Measurements from ENCODE around the gene B2M.
"Not testable (repeated sequence)": the region's sequence is repeated elsewhere in the genome, so short reads cannot be mapped to it uniquely, and the experiment has no call there.

B2M gene

DNA sequence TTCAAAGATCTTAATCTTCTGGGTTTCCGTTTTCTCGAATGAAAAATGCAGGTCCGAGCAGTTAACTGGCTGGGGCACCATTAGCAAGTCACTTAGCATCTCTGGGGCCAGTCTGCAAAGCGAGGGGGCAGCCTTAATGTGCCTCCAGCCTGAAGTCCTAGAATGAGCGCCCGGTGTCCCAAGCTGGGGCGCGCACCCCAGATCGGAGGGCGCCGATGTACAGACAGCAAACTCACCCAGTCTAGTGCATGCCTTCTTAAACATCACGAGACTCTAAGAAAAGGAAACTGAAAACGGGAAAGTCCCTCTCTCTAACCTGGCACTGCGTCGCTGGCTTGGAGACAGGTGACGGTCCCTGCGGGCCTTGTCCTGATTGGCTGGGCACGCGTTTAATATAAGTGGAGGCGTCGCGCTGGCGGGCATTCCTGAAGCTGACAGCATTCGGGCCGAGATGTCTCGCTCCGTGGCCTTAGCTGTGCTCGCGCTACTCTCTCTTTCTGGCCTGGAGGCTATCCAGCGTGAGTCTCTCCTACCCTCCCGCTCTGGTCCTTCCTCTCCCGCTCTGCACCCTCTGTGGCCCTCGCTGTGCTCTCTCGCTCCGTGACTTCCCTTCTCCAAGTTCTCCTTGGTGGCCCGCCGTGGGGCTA is at the start of gene B2M, which contains the start of gene PATL2:
Gene B2M (plus strand): TSS at position 422 of the 647 bp plus-strand sequence. CDS start 30 bp downstream, at position 452.
Gene PATL2 (minus strand): TSS at position 228 of the 647 bp plus-strand sequence. CDS start 34,833 bp downstream, outside the sequence.
- peak; percentile 93 for DNase-seq

DNA sequence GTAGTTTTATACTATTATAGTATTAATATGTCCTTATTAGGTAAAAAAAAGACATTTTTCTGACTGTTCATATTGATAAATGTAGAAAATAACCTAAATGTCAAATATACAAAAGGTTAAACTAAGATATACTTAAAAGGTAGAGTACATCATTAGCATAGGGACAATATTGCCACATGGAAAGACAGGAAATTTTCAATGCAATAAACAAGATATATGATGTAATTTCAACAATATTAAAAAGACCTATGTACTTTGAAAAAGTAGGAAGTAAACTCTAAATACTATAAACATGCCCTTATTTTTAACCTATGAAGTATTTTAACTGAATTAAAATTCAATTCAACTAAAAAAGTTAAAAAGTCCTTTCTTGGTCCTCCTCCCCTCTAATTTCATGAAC is 49.7 kb upstream of the B2M start:
- no peak for DNase-seq

GRCh38 chr15:44662478-44663409 is 48.6 kb upstream of the B2M start:
- DNase-seq = peak; percentile 61

- DNase-seq = peak; percentile 97
Measured at GRCh38 chr15:44663410-44664308, 47.7 kb upstream of the B2M start, which contains the start of gene SPG11. Gene SPG11, minus strand, starts transcription at chr15:44663662. Its CDS starts 15 bp downstream, at chr15:44663647.

DNA sequence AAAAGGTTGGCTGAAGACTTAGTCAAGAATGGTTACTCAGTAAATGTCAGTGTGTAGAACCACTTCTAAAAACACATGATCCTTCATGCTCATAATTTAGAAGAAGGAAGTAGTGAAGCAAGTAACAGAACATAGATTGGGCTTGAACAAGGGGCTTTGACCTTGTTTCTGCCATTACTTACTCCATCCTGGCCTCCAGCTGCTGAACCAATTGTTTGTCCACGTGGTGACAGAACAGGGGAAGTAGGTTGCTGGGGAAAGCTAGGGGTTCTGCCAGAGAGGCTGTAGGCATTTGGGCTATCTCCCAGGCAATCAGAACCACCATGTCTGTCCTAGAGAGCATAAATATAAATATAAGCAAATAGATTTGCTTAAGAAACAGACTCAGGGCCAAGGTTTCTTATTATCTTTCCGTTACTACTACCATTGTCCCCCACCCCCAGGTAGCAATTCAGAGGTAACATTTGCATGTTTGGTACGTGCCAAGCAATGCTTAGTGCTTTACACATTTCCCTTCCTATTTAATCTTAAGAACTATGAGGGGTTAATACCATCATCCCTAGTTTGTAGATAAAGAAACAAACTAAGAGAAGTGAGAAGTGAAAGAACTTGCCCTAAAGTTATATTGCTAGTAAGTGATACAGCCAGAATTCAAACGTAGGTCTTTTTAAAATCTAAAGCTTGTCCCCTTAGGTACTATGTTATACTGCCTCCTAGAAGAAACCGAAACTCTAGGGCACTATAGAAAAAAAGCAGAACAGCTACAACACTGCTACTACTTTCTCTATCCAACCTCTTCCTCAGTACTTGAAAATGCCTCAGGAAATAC is 44.9 kb upstream of the B2M start:
- no peak for DNase-seq

DNA sequence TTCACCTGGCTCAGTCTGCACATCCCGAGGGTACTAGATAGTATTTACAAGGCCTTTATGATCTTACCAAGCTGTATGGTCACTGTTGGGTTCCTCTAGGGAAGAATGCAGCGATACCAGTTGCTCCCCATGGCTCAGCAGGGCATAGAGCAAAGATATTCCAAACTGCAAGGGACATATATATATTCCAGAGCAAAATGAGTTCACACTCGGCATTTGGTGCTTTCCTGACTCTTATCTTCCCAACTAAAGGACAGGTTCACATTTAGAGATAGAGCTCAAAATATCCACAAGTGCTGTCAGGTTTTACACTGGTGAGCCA is 44.3 kb upstream of the B2M start:
- DNase-seq = no peak

GRCh38 chr15:44668921-44669320 is 42.4 kb upstream of the B2M start:
- DNase-seq = no peak

DNA sequence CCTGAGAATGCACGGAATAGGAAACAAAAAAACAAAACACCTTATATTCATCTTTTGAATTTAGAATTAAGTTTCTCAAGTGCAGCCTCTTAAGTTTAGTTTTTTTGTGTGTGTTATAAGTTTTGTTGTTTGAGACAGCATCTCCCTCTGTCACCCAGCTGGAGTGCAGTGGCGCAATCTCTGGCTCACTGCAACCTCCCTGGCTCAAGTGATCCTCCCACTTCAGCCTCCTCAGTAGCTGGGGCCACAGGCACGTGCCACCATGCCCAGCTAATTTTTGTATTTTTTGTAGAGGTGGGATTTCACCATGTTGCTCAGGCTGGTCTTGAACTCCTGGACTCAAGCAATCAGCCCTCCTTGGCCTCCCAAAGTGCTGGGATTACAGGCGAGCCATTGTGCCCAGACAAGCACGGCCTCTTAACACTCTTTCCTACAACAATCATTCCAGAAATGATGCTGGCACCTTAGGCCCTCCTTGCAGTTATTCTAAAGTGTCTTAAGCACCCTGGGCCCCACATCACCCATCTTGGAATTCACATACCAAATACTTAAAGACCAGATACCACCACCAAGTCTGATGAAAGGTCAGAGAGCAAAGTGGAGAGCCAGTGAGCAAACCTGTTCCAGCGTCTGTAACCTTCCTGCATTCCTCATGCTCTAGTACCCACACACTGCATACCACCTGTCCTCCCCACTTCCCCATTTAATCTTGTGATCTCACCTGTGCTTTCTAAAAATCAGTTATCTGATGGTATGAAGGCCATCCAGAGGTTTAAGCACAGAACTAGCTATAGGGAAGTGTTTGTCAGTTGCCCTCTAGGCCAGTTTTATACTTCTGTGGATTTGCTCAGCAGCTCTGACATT is 41.0 kb upstream of the B2M start:
- no peak for DNase-seq

DNA sequence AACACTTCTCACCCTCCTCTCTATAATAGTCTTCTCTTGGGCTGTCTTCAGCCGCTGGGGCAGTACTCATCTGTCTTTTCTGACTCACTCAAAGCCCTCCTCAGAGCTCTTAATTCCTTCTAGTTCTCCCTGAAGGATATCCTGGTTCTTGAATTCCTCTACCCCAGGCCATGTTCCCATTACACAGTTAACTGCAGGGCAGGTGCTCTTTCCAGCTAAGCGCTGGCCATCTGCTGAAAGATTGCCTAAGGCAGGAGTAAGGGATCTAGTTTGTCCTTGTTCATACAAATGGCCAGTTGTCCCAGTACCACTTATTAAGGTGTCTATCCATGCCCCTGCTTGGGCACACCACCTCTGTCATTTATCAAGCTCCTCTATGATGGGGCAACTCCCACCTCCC is 37.7 kb upstream of the B2M start:
- no peak for DNase-seq

DNA sequence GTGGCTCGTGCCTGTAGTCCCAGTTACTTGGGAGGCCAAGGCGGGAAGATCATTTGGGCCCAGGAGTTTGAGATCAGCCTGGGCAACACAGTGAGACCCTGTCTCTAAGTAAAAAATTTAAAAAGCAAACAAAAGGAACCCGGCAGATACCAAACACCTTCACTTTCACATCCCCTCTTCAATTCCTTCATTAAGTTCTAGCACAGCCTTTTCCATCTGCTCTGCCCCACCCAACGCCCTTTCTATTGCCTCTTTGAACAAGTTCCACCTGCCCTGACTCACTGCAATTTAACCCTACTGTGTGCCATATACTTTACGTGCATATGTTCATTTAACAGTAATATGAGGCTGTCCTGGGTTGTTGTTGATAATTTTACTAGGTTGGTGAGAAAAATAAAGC is 35.4 kb upstream of the B2M start:
- DNase-seq = no peak

- no peak for DNase-seq
Measured at GRCh38 chr15:44676676-44677075, 34.6 kb upstream of the B2M start.

- DNase-seq = no peak
Measured at GRCh38 chr15:44682211-44682610, 29.1 kb upstream of the B2M start.

DNA sequence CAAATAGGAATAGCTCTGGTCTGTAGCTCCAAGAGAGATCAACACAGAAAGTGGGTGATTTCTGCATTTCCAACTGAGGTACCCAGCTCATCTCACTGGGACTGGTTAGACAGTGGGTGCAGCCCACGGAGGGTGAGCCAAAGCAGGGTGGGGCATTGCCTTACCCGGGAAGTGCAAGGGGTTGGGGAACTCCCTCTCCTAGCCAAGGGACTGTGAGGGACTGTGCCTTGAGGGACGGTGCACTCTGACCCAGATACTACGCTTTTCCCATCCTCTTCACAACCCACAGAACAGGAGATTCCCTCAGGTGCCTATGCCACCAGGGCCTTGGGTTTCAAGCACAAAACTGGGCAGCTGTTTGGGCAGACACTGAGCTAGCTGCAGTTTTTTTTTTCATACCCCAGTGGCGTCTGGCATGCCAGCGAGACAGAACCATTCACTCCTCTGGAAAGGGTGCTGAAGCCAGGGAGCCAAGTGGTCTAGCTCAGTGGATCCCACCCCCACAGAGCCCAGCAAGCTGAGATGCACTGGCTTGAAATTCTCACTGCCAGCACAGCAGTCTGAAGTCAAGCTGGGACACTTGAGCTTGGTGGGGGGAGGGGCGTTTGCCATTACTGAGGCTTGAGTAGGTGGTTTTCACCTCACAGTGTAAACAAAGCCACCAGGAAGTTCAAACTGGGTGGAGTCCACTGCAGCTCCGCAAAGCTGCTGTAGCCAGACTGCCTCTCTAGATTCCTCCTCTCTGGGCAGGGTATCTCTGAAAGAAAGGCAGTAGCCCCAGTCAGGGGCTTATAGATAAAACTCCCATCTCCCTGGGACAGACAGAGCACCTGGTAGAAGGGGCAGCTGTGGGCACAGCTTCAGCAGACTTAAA is 28.3 kb upstream of the B2M start:
- DNase-seq = peak; percentile 22

DNA sequence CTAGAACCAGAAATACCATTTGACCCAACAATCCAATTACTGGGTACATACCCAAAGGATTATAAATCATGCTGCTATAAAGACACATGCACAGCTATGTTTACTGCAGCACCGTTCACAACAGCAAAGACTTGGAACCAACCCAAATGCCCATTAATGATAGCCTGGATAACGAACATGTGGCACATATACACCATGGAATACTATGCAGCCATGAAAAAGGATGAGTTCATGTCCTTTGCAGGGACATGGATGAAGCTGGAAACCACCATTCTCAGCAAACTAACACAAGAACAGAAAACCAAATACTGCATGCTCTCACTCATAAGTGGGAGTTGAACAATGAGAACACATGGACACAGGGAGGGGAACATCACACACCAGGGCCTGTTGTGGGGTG is 22.0 kb upstream of the B2M start:
- DNase-seq = not testable (repeated sequence)

- DNase-seq = not testable (repeated sequence)
Measured at GRCh38 chr15:44690245-44690644, 21.1 kb upstream of the B2M start.

- no peak for DNase-seq
Measured at GRCh38 chr15:44692659-44693058, 18.7 kb upstream of the B2M start.

- DNase-seq = no peak
Measured at GRCh38 chr15:44694416-44694815, 16.9 kb upstream of the B2M start.

DNA sequence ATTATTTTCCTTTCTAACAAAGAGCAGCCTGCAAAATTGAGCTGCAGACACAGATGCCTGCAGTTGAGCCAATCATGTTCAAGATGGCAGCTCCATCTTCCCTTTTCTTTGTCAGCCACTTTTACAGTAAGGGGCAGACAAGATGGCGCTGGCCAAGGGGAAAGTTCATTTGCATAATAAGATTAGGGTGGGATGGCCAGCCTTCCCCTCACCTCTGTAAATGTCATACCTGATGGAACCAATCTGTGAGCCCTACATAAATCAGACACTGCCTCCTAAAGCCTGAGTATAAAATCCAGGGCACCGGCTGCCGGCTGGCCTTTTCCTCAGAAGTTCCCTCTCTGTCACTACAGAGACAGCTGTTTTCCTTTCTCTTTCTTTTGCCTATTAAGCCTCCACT is 16.0 kb upstream of the B2M start:
- DNase-seq = no peak

DNA sequence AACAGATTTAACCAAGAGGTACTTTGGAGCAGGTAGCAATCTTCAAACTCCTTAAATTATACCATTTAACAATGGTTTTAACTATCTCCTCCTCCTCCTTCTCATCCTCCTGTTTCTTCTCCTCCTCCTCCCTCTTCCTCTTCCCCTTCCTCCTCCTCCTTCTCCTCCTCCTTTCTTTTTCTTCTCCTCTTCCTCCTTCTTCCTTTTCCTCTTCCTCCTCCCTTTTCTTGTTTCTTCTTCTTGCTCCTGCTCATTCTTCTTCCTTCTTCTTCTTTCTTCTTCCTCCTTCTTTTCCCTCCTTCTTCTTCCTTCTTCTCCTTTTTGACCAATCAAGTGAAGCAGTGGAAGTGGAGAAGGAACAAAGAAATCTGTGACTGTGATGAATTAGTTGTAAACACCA is 14.3 kb upstream of the B2M start:
- no peak for DNase-seq

DNA sequence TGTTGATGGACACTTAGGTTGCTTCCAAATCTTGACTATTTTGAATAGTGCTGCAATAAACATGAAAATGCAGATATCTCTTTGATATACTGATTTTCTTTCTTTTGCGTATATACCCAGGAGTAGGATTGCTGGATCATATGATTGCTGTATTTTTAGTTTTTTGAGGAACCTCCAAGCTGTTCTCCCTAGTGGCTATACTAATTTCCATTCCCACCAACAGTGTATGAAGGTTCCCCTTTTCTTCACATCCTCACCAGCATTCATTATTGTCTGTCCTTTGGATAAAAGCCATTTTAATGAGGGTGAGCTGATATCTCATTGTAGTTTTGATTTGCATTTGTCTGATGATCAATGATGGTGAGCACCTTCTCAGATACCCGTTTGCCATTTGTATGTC is 12.7 kb upstream of the B2M start:
- DNase-seq = no peak

Measured in GDM1 (cell line).